DOHH2 (cell line): ENCODE data around the gene IGLON5.

Source experiments
- H3F3A ChIP-seq: fragments of 200-600 bp; sonication (generic), shearing (Covaris generic); 2 replicates; pipeline ENCODE4 v1.6.0; 2016; ENCODE audit warnings: antibody characterized with exemption, mild to moderate bottlenecking; ENCODE audit not compliant: control insufficient read depth, insufficient read depth
- H3K27ac ChIP-seq: fragments of 200-600 bp; sonication (generic); 2 replicates; pipeline ENCODE4 v1.5.1; 2014; ENCODE audit warnings: low read depth, mild to moderate bottlenecking, low read length, moderate library complexity
- H3K27me3 ChIP-seq: fragments of 200-600 bp; sonication (generic); 2 replicates; pipeline ENCODE4 v1.6.1; 2014; ENCODE audit warnings: mild to moderate bottlenecking, low read length, mixed read lengths; ENCODE audit not compliant: control insufficient read depth
- H3K36me3 ChIP-seq: fragments of 200-600 bp; sonication (generic); 2 replicates; pipeline ENCODE4 v1.6.1; 2014; ENCODE audit warnings: mild to moderate bottlenecking, low read length, moderate library complexity, mixed read lengths; ENCODE audit not compliant: control insufficient read depth
- H3K4me1 ChIP-seq: fragments of 200-600 bp; sonication (generic); 2 replicates; pipeline ENCODE4 v1.6.1; 2014; ENCODE audit warnings: mild to moderate bottlenecking, low read length, mixed read lengths; ENCODE audit not compliant: control insufficient read depth
- H3K4me2 ChIP-seq: fragments of 200-600 bp; sonication (generic); 2 replicates; pipeline ENCODE4 v1.6.0; 2014; ENCODE audit warnings: mild to moderate bottlenecking, low read length, moderate library complexity
- H3K4me3 ChIP-seq: fragments of 200-600 bp; sonication (generic); 2 replicates; pipeline ENCODE4 v1.5.1; 2014; ENCODE audit warnings: mild to moderate bottlenecking, low read length, mixed read lengths
- H3K79me2 ChIP-seq: fragments of 200-600 bp; sonication (generic); 2 replicates; pipeline ENCODE4 v1.6.1; 2014; ENCODE audit warnings: mild to moderate bottlenecking, low read length, mixed read lengths; ENCODE audit not compliant: control insufficient read depth
- H3K9me2 ChIP-seq: fragments of 200-600 bp; sonication (generic); replicated peaks from 2 replicates; pipeline ENCODE4 v1.6.1; 2014; ENCODE audit warnings: mild to moderate bottlenecking, low read length, mixed read lengths; ENCODE audit not compliant: control insufficient read depth
- H3K9me3 ChIP-seq: fragments of 200-600 bp; sonication (generic); 2 replicates; pipeline ENCODE4 v1.6.1; 2014; ENCODE audit warnings: antibody characterized with exemption, low read length, mixed read lengths; ENCODE audit not compliant: control insufficient read depth, insufficient read depth
- H4K20me1 ChIP-seq: fragments of 200-600 bp; sonication (generic); 2 replicates; pipeline ENCODE4 v1.6.0; 2014; ENCODE audit warnings: low read depth, mild to moderate bottlenecking, antibody characterized with exemption, low read length, moderate library complexity; ENCODE audit not compliant: control insufficient read depth, insufficient read depth
- EZH2phosphoT487 ChIP-seq: fragments of 200-600 bp; sonication (generic); IDR thresholded peaks from 2 replicates; pipeline ENCODE4 v1.6.1; 2017; ENCODE audit warnings: borderline replicate concordance, mild to moderate bottlenecking, antibody characterized with exemption, low read length, moderate library complexity, mixed read lengths
- TF ChIP-seq, protein P1 (sequence below): fragments of 200-600 bp; sonication (generic); IDR thresholded peaks from one replicate; pipeline ENCODE4 v1.5.1; 2014; ENCODE audit warnings: antibody characterized with exemption, mild to moderate bottlenecking, low read depth, low read length; ENCODE audit not compliant: poor library complexity, severe bottlenecking

The IGLON5 gene

DNA sequence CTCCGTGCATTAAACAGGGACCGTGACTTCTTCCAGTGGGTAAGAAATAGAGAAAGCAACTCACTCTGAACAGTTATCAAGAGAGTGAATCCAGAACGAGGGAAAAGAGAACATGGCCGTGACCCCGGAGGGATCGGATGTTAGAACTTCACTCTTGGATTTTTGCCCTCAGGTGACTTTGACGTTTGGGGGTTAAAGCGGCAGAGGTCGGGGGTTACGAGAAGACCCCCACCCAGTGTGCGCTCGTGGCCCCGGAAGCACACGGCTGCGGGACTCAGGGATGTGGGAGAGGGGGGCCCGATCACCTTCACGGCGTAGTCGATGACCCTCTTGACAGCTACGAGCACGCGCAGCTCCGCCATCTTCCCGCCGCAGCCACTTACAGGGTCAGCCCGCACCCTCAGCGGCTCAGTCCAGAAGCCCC is 54.5 kb downstream of the IGLON5 start, which contains the start of gene ETFB:
Gene ETFB (minus strand): TSS at position 424 of the 424 bp plus-strand sequence. CDS start 62 bp downstream, at position 362.
- Histone ChIP-seq H4K20me1 (no peaks in the 10 kb centered on the region), H3K9me3 (no peaks in the 10 kb centered on the region), H3K79me2 (peaks cover 45% of the 10 kb centered on the region), H3K4me1 (peaks cover 25% of the 10 kb centered on the region), H3F3A (no peaks in the 10 kb centered on the region), H3K9me2 (no peaks in the 10 kb centered on the region), H3K27me3 (no peaks in the 10 kb centered on the region), H3K4me2 (peak within 1 kb of the TSS; percentile 98), H3K27ac (peak within 1 kb of the TSS; percentile 84), H3K36me3 (peaks cover 10% of the 10 kb centered on the region; the same call in 1 of the 2 replicates), H3K4me3 (peak within 1 kb of the TSS; percentile 100)
- TF ChIP-seq, protein P1, sequence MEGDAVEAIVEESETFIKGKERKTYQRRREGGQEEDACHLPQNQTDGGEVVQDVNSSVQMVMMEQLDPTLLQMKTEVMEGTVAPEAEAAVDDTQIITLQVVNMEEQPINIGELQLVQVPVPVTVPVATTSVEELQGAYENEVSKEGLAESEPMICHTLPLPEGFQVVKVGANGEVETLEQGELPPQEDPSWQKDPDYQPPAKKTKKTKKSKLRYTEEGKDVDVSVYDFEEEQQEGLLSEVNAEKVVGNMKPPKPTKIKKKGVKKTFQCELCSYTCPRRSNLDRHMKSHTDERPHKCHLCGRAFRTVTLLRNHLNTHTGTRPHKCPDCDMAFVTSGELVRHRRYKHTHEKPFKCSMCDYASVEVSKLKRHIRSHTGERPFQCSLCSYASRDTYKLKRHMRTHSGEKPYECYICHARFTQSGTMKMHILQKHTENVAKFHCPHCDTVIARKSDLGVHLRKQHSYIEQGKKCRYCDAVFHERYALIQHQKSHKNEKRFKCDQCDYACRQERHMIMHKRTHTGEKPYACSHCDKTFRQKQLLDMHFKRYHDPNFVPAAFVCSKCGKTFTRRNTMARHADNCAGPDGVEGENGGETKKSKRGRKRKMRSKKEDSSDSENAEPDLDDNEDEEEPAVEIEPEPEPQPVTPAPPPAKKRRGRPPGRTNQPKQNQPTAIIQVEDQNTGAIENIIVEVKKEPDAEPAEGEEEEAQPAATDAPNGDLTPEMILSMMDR, result no peak
- TF ChIP-seq EZH2phosphoT487, result no peak

DNA sequence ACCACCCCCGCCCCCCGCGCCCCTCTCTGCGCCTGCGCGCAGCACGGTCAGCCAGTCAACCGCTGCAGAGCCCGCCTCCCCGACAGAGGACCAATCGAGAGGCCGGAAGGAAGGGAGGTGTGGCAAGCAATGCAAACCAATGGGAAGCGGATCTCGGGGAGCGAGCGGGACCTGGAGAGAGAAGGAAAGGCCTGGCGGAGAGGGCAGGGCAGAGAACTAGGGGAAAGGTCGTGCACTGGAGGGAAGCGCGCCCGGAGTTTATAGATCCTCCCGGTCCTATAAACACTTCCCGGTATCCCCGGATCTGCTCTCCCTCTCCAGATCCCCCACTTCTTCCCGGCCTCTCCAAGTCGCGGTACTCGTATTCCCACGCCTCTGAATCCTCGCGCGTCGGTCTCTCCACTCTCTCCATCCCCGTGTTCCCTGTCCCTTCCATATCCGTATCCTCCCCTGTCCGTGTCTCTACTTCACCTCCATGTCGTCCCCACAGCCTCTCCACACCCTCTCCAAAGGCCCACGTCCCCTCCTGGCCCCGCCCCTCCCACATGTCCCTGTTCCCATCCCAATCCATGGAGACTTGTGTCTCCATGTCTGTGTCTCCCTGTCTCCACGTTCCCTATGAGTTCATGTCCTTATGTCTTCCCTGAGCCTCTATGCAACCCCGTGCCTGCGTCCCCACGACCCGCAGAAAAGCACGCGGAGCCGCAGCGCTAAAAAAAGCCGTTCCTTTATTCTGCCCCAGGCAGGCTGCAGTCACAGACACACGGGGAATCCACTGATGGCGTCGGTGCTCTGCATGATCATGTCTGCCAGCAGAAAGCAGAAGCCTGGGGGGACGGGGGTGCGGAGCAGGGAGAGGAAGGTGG is 55.2 kb downstream of the IGLON5 start:
- peak overlapping the region; percentile 100 for H3K4me3 ChIP-seq
- peaks cover 45% of the 10 kb centered on the region for H3K79me2 ChIP-seq
- no peaks in the 10 kb centered on the region for H3K9me3 ChIP-seq
- H3K27ac ChIP-seq, result peak overlapping the region; percentile 84
- peak overlapping the region; percentile 98 for H3K4me2 ChIP-seq
- H4K20me1 ChIP-seq, result no peaks in the 10 kb centered on the region
- H3K9me2 ChIP-seq, result no peaks in the 10 kb centered on the region
- no peak for TF ChIP-seq EZH2phosphoT487
- H3K27me3 ChIP-seq, result no peaks in the 10 kb centered on the region
- no peaks in the 10 kb centered on the region for H3F3A ChIP-seq
- H3K36me3 ChIP-seq, result peaks cover 10% of the 10 kb centered on the region; the same call in 1 of the 2 replicates
- peaks cover 25% of the 10 kb centered on the region for H3K4me1 ChIP-seq

DNA sequence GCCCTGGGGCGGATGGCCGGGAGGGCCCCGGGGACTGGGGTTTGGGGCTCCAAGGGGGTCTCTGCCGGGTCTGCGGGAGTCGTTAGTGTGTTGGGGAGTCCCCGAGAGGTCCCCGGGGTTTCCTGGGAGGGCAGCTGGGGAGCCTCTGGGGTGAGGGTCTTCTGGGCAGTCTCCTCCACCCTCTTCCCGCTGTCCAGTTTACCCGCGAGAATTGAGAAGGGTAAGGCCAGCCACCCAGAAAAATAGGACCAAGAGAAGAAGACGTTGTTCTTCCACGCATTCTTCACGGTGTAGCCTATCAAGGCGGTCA is 55.8 kb downstream of the IGLON5 start:
- peak overlapping the region; percentile 84 for H3K27ac ChIP-seq
- H3K4me1 ChIP-seq, result peaks cover 27% of the 10 kb centered on the region
- H3K4me2 ChIP-seq, result peak overlapping the region; percentile 98

More for the DNA sequence above, 55.8 kb downstream of the IGLON5 start:
- Histone ChIP-seq H3K36me3 (peaks cover 10% of the 10 kb centered on the region; the same call in 1 of the 2 replicates), H4K20me1 (no peaks in the 10 kb centered on the region), H3F3A (no peaks in the 10 kb centered on the region), H3K9me3 (no peaks in the 10 kb centered on the region), H3K9me2 (no peaks in the 10 kb centered on the region), H3K27me3 (no peaks in the 10 kb centered on the region), H3K79me2 (peaks cover 43% of the 10 kb centered on the region), H3K4me3 (peak overlapping the region; percentile 100)
- no peak for TF ChIP-seq EZH2phosphoT487
- TF ChIP-seq, protein P1, result no peak
